Coronary artery (tissue), 2 donors: Measurements from ENCODE around the gene CD8B2.
"Not testable (repeated sequence)": the region's sequence is repeated elsewhere in the genome, so short reads cannot be mapped to it uniquely, and the experiment has no call there.

Experiments
- DNase-seq: peaks from one replicate; pipeline ENCODE4 v3.0.0-alpha.2; 2017; ENCODE audit warnings: low spot score
- H3K27ac ChIP-seq, 2 donors: fragments of 200-600 bp; sonication (generic); one replicate each; pipeline ENCODE4 v1.5.1; 2016 to 2019
- H3K4me3 ChIP-seq: fragments of 200-600 bp; sonication (generic); 2 replicates; pipeline ENCODE4 v1.5.1; 2016; ENCODE audit warnings: mild to moderate bottlenecking, moderate library complexity
- CTCF ChIP-seq: fragments of 200-600 bp; sonication (generic); IDR thresholded peaks from one replicate; pipeline ENCODE4 v1.5.1; 2019; ENCODE audit warnings: antibody characterized with exemption

The CD8B2 gene

GRCh38 chr2:106555053-106555452 lies 67.9 kb downstream of the CD8B2 start:
- Histone ChIP-seq H3K27ac (no peak overlapping the region), H3K4me3 (no peak overlapping the region)
- no peak for TF ChIP-seq CTCF
- no peak for DNase-seq

- not testable (repeated sequence) for H3K4me3 ChIP-seq, H3K27ac ChIP-seq, DNase-seq
Observed at GRCh38 chr2:106559786-106560185, 72.6 kb downstream of the CD8B2 start.

- Histone ChIP-seq H3K27ac (peak overlapping the region in 1 of 2 donors; percentile 74), H3K4me3 (no peak overlapping the region)
- no peak for DNase-seq
- no peak for TF ChIP-seq CTCF
Observed at GRCh38 chr2:106560773-106561172, 73.6 kb downstream of the CD8B2 start.

GRCh38 chr2:106561356-106561755 lies 74.2 kb downstream of the CD8B2 start:
- Histone ChIP-seq H3K27ac (peak overlapping the region; percentile 55 to 74), H3K4me3 (no peak overlapping the region)
- TF ChIP-seq CTCF, result no peak
- DNase-seq, result peak; percentile 72

- TF ChIP-seq CTCF, result no peak
- H3K27ac ChIP-seq, result peak overlapping the region; percentile 55 to 74
- H3K4me3 ChIP-seq, result no peak overlapping the region
- DNase-seq, result no peak
Observed at GRCh38 chr2:106561803-106562202, 74.6 kb downstream of the CD8B2 start.

GRCh38 chr2:106562268-106563186 lies 75.4 kb downstream of the CD8B2 start:
- TF ChIP-seq CTCF, result no peak
- Histone ChIP-seq H3K27ac (peak overlapping the region; percentile 55 to 74), H3K4me3 (no peak overlapping the region)
- peak; percentile 61 for DNase-seq

GRCh38 chr2:106563195-106563594 lies 76.0 kb downstream of the CD8B2 start:
- TF ChIP-seq CTCF, result no peak
- Histone ChIP-seq H3K27ac (peak overlapping the region; percentile 55 to 74), H3K4me3 (no peak overlapping the region)
- DNase-seq, result no peak
